Islet of Langerhans (tissue), 1 donor: ENCODE data around the gene LRIF1.
"Not testable (repeated sequence)": the region's sequence is repeated elsewhere in the genome, so short reads cannot be mapped to it uniquely, and the experiment has no call there.

Source experiments
- FAIRE-seq: peaks from one replicate; lab custom pipeline; 2011; peaks lifted over from hg19 to GRCh38; lab: Jason Lieb, UNC

LRIF1 gene

GRCh38 chr1:110963691-110964454, at the start of gene LRIF1:
Gene LRIF1 (minus strand): TSS chr1:110963922. CDS start chr1:110963688, 234 bp downstream.
- FAIRE-seq = peak; percentile 89

DNA sequence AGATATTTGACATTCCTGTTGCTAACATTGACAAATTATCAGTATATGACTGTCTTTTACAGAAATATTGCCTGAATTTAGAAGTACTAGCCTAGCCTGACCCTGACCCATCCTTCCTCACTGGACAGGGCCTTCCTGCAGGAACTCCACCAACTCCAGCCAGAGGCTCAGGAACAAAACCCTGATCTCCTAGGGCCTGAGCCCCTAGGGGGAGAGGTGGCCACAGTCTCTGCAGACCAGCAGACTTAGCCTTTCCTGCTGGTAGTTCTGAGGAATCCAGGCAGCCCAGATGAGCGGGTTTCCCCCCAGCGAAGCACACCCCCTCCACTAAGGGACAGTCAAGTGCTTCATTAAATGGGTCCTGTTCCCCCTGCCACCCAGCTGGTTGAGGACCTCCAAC, 44.3 kb upstream of the LRIF1 start:
- no peak for FAIRE-seq

DNA sequence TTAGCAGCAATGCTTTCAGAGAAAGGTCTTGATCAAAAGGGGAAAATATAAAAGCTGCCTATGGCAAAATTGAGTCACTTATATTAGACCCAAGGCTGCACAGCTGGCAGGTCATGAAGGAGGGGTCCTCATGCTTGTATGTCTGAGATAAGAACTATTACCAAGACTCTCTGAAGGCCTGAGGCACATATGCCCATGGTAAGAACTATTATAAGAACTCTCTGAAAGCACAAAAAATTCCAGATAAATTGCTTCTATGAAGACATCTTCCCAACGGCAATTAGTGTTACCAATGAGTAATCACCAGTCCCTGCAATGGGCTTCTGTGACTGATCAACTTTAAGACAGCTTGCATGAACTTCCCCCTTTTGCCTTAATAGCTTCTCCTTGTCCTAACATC, 42.8 kb upstream of the LRIF1 start:
- no peak for FAIRE-seq

- not testable (repeated sequence) for FAIRE-seq
Observed at GRCh38 chr1:110999607-111000006, 35.9 kb upstream of the LRIF1 start.

DNA sequence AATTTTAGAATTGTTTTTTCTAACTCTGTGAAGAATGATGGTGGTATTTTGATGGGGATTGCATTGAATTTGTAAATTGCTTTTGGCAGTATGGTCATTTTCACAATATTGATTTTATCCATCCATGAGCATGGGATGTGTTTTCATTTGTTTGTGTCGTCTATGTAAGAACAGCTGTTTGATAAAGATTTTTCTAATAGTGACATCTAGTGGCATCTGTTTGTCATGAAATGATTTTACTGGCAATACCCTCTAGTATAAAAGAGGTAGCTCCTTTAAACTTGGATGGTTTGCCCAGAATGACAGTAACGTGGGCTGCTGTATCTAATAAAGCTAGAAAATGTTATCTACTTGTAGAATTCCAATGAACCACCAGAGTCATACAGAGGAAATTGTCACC, 28.6 kb upstream of the LRIF1 start:
- FAIRE-seq = not testable (repeated sequence)

GRCh38 chr1:110991295-110991694, 27.6 kb upstream of the LRIF1 start:
- not testable (repeated sequence) for FAIRE-seq

- FAIRE-seq = no peak
Observed at GRCh38 chr1:110990541-110990940, 26.8 kb upstream of the LRIF1 start.

GRCh38 chr1:110986407-110986891, 22.7 kb upstream of the LRIF1 start:
- FAIRE-seq = no peak

DNA sequence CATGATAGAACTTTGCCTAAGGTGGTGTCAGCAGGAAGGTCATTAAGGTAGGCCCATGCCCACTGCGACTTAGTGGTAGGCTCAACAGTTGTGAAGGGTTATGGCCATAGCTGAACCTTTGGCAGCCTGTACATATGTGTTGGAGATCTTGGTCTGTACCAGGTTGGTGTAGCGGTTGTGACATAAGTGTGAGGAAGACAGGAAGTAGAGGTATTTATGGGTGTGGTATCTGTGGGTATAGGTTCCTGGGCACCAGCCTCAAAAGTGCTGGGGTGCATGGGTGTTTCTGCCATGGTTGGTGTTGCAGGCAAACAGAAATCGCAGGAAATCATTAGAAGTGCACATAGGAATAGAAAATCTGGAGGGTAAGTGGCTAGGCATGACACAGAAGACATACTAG, 18.6 kb upstream of the LRIF1 start:
- FAIRE-seq = no peak

GRCh38 chr1:110979154-110979553, 15.4 kb upstream of the LRIF1 start:
- FAIRE-seq = no peak

GRCh38 chr1:110976089-110976488, 12.4 kb upstream of the LRIF1 start:
- no peak for FAIRE-seq

DNA sequence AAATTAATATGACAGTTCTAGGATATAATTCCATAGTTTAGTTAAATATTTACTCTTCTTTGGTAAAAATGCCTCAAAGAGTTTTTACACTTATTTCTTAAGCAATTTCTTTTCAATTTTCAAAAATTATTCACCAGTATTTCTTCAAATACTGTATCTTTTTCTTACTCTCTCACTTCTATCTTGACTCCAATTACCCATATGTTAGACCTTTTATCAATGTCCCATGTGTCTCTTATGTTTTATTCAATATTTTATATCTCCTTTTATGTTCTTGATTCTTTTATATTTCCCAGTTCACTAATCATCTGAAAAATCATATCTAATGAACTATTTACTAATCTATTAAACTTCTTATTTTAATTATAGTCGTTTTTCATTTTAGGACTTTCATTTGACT, 11.5 kb upstream of the LRIF1 start:
- FAIRE-seq = no peak

DNA sequence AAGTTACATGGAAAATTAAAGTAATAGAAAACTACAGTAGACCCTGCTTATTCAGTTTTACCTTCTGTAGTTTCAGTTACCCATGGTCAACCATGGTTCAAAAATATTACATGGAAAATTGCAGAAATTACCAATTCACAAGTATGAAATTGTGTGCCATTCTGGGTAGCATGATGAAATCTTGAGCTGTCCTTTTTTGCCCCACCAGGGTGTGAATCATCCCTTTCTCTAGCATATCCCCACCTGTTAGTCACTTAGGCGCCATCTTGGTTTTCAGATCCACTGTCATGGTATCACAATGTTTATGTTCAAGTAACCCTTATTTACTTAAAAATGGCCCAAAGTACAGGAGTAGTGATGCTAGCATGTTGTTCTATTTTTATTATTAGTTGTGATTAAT, 3.5 kb upstream of the LRIF1 start:
- FAIRE-seq = no peak

- FAIRE-seq = no peak
Observed at GRCh38 chr1:110964455-110964903, 757 bp upstream of the LRIF1 start.

- FAIRE-seq = no peak
Observed at GRCh38 chr1:110962892-110963690, 631 bp downstream of the LRIF1 start.

- no peak for FAIRE-seq
Observed at GRCh38 chr1:110961902-110962301, 1.8 kb downstream of the LRIF1 start.

DNA sequence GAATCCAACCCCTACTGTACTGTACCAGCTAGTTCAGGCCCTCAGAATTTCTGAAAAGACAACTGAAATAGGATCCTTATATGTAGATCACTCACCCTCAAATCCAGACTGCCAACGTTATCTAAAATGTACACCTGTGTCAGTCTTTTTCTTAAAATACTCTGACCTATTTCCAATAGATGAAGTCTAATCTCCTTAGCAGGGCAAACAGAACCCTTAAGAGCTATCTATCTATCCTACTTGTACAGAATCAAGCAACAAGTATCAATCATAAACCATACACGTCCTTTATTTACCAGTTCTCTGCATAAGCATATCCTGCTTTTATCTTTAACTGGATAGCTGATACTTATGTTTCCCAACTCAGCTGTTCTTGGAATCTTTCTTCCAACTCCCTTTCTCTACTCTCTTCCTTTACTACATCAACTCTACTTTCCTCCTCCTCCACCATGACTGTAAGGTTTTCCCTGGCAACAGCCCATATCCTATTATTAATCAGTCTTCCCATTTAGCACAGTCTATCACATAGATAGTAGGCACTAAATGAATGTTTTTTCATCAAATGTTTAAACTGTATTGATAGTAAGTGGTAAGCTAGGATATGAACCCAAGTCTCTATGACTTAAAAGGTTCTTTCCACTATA, 2.8 kb downstream of the LRIF1 start:
- no peak for FAIRE-seq

DNA sequence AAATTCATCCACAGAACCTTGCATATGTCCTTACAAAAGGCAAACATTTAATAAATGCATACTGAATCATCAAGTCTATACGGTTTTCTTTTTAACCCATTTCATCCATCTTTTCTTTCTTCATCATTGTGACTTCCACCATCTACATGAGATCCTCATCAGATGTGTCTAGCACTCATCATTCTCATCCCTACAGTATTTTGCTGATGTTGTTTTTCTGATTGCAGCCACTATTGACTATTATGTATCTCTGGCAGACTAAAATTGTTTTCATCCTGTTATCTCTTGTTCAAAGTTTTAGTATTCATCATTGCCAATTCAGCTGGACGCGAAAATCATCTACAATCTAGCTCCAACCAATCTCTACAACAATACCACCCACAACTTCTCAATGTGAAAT, 5.9 kb downstream of the LRIF1 start:
- FAIRE-seq = no peak

GRCh38 chr1:110956586-110956985, 7.1 kb downstream of the LRIF1 start:
- no peak for FAIRE-seq

- FAIRE-seq = no peak
Observed at GRCh38 chr1:110953031-110953430, 10.7 kb downstream of the LRIF1 start.

DNA sequence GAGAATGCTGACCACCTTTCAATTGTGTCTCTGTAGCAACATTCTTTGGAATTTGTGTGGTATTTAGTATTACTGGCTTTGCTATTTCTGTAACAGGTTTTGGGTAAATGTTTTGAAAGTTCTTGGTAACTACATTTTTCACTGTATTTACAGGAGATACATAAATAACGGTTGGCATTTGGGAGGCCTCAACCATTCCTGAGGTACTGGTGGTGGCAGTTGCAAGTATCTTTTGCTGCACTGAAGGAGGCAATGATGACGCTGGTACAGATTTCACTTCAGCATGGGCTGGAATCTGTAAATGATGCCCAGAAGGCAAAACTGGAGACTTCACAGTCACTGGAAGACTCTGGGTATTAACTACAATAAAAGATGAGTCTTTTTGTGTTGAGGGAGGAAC, 11.7 kb downstream of the LRIF1 start:
- no peak for FAIRE-seq

DNA sequence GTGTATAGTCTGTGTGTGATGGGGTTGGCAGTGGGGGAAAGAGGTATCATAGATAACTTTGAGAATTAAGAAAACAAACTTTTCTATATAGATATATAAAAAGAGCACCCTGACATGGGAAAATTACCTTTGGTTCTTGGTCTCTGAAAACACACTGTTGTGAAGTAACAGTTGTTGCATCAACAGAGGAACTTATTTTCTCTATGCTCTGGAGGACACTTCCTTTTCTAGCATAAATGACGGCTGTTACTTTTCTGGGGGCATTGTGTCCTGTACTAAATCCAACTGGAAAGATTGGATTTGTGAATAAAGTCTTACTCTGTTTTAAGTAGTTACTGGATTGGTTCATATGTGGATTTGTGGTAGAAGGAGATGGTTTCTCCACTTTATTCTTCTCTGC, 12.6 kb downstream of the LRIF1 start:
- no peak for FAIRE-seq
